Common myeloid progenitor, CD34-positive (primary cell): ENCODE data around the gene KRT27. TPM values are rescaled to one million over a fixed set of nuclear protein-coding genes. Genes with fewer than 3 reads are reported as not detected.
A peak's percentile ranks its signal among the peaks of the same experiment; 100 is the strongest.

ENCODE experiments used
- CTCF ChIA-PET: fragments of 350-600 bp; sonication (Branson Sonifier 250); formaldehyde crosslinking; loops from one replicate; lab custom pipeline; 2021; ENCODE audit warnings: antibody characterized with exemption; lab: Charles Lee
- POLR2A ChIA-PET: fragments of 350-600 bp; sonication (Branson Sonifier 250); formaldehyde crosslinking; loops from one replicate; lab custom pipeline; 2021; ENCODE audit warnings: antibody characterized with exemption; lab: Charles Lee
- DNase-seq, 3 donors: peaks; one replicate each; pipeline versions ENCODE4 v3.0.0 to v3.0.0-alpha.2; 2013
- H3K27ac ChIP-seq, 2 experiments: 1 replicate in 1 of 2; 2 replicates in 1 of 2; pipeline ENCODE4 v1.7.0; 2013; ENCODE audit warnings: inconsistent platforms in 2 of 2, low read length in 2 of 2, mild to moderate bottlenecking in 2 of 2, low read depth in 1 of 2, moderate library complexity in 1 of 2; ENCODE audit not compliant: severe bottlenecking in 2 of 2, insufficient read depth in 1 of 2, poor library complexity in 1 of 2
- H3K27me3 ChIP-seq, 5 experiments: replicated peaks in 2 of 5; 1 replicate in 3 of 5; 2 replicates in 2 of 5; pipeline versions ENCODE4 v1.6.1 to v1.7.0; 2013; ENCODE audit warnings: low read length in 4 of 5, mild to moderate bottlenecking in 2 of 5, moderate library complexity in 2 of 5, inconsistent platforms in 1 of 5; ENCODE audit not compliant: insufficient read depth in 5 of 5, control insufficient read depth in 4 of 5
- H3K36me3 ChIP-seq, 4 experiments: 1 replicate in 2 of 4; 2 replicates in 2 of 4; pipeline versions ENCODE4 v1.6.1 to v1.7.0; 2013; ENCODE audit warnings: low read length in 3 of 4, control low read depth in 1 of 4, mild to moderate bottlenecking in 1 of 4; ENCODE audit not compliant: control insufficient read depth in 4 of 4, insufficient read depth in 4 of 4
- H3K4me1 ChIP-seq, 4 experiments: 1 replicate in 3 of 4; 2 replicates in 1 of 4; pipeline versions ENCODE4 v1.6.1 to v1.7.1; 2013; ENCODE audit warnings: low read length in 3 of 4, mild to moderate bottlenecking in 3 of 4, control low read depth in 1 of 4, inconsistent platforms in 1 of 4, moderate library complexity in 1 of 4; ENCODE audit not compliant: control insufficient read depth in 4 of 4, insufficient read depth in 4 of 4; ENCODE audit errors: control extremely low read depth in 1 of 4
- H3K4me3 ChIP-seq, 7 experiments: 1 replicate in 4 of 7; 2 replicates in 3 of 7; pipeline versions ENCODE4 v1.5.1 to v1.7.0; 2013; ENCODE audit warnings: mild to moderate bottlenecking in 7 of 7, low read length in 6 of 7, moderate library complexity in 6 of 7, inconsistent platforms in 2 of 7, low read depth in 2 of 7, control low read depth in 1 of 7; ENCODE audit not compliant: insufficient read depth in 4 of 7, control insufficient read depth in 1 of 7; ENCODE audit errors: extremely low read depth in 1 of 7
- H3K9me3 ChIP-seq, 5 experiments: 1 replicate in 4 of 5; 2 replicates in 1 of 5; pipeline versions ENCODE4 v1.6.1 to v1.7.1; 2013; ENCODE audit warnings: low read length in 4 of 5, mild to moderate bottlenecking in 2 of 5, inconsistent platforms in 1 of 5, low read depth in 1 of 5, moderate library complexity in 1 of 5; ENCODE audit not compliant: control insufficient read depth in 4 of 5, insufficient read depth in 2 of 5; ENCODE audit errors: control extremely low read depth in 1 of 5
- WGBS: methylation state at CpG from one replicate; pipeline ENCODE4 v1.1.5; 2013; ENCODE audit not compliant: insufficient coverage; 5-methylcytosine and 5-hydroxymethylcytosine counted together
- polyA plus RNA-seq: library from polyadenylated mRNA; unstranded; fragments of 120-200 nt; gene quantifications from one replicate; pipeline ENCODE4 v1.2.1, GENCODE V29; 2013

KRT27 gene, protein sequence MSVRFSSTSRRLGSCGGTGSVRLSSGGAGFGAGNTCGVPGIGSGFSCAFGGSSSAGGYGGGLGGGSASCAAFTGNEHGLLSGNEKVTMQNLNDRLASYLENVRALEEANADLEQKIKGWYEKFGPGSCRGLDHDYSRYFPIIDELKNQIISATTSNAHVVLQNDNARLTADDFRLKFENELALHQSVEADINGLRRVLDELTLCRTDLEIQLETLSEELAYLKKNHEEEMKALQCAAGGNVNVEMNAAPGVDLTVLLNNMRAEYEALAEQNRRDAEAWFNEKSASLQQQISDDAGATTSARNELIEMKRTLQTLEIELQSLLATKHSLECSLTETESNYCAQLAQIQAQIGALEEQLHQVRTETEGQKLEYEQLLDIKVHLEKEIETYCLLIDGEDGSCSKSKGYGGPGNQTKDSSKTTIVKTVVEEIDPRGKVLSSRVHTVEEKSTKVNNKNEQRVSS
- polyA plus RNA-seq = not detected

DNA sequence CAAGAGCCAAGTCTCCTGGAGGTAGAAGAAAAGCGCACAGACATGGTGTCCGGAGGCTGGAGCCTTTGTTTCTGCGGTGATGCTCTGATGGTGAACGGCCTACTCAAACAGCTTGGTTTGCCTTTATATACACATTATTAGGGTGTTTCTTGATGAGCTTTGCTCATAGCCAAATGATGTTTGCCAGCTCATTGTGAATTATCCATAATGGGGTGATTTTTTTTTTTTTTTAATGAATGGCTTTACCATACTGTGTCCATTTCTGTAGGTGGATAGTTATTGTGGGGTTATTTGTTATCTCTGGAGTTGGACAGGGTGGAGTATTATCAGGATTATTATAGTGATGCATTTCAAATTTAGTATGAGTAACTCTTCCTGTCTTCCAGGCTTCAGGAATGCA, at the start of gene KRT27:
Gene KRT27 (minus strand): TSS at position 101 of the 400 bp plus-strand sequence. CDS start 57 bp downstream, at position 44.
- Histone ChIP-seq H3K4me3 (no peak within 1 kb of the TSS), H3K4me1 (peaks cover 0 to 2% (median 0%) of the 10 kb centered on the region in 4 experiments), H3K27me3 (peaks cover 4 to 47% (median 12%) of the 10 kb centered on the region in 5 experiments), H3K36me3 (no peaks in the 10 kb centered on the region), H3K27ac (no peak within 1 kb of the TSS), H3K9me3 (peaks cover 0 to 2% (median 0%) of the 10 kb centered on the region in 5 experiments)
- ChIA-PET CTCF (no interaction called here), POLR2A (no interaction called here)
- DNase-seq = no peak
- 90% methylated on average over 4 of the region's 4 CpGs for WGBS

DNA sequence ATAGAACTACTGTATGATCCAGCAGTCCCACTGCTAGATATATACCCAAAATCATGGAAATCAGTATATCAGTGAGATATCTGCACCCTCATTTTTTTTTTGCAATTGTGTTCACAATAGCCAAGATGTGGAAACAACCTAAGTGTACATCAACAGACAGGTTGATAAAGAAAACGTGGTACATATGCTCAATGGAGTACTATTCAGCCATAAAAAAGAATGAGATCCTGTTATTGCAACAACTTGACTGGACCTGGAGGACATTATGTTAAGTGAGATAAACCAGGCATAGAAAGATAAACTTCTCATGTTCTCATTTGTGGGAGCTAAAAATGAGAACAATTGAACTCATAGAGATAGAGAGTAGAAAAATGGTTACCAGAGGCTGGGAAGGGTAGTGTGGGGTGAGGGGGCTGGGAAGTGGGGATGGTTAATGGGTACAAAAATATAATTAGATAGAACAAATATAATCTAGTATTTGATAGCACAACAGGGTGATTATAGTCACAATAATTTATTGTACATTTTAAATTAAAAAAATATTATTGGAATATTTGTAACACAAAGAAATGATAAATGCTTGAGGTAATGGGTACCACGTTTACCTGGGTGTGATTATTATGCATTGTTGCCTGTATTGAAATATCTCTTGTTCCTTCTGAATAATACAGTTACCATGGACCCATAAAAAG, 47.9 kb upstream of the KRT27 start:
- no peak overlapping the region for H3K27ac ChIP-seq
- peaks cover 0 to 5% (median 0%) of the 10 kb centered on the region in 4 experiments for H3K36me3 ChIP-seq
- H3K27me3 ChIP-seq = peaks cover 0 to 5% (median 0%) of the 10 kb centered on the region in 5 experiments
- no peaks in the 10 kb centered on the region for H3K9me3 ChIP-seq
- ChIA-PET CTCF (no interaction called here), POLR2A (no interaction called here)
- no peak overlapping the region for H3K4me3 ChIP-seq
- H3K4me1 ChIP-seq = no peaks in the 10 kb centered on the region
- WGBS = no CpG with 5 or more reads among the region's 2 CpGs
- no peak for DNase-seq

DNA sequence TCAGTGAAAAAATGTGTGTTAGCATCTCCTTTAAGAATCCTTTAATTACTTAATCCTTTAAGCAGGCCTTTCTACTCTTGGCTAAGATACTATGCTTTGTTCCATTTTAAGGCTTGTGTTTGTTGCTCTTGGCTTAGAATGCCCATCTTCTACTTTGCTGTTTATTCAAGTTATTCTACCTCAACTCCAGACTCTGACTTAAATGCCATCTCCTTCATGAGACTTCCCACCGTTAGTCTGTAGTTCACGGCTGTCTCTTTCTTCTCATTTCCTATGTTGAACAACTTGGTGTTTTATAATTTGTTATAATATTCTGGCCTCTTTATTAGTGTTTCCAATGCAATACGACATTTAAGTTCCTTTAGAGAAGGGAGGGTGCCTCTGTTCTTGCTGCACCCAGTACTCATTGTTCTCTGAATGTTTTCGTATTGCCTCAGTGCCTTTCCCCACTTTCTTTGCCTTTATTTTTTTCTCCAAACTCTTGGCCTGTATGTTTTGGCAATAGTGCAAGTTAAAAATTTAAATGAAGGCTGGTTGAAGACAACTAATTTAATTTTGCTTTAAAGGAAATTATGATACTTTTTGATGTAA, 46.2 kb upstream of the KRT27 start:
- no peak overlapping the region for H3K4me3 ChIP-seq
- H3K27me3 ChIP-seq = peaks cover 0 to 5% (median 0%) of the 10 kb centered on the region in 5 experiments

DNA sequence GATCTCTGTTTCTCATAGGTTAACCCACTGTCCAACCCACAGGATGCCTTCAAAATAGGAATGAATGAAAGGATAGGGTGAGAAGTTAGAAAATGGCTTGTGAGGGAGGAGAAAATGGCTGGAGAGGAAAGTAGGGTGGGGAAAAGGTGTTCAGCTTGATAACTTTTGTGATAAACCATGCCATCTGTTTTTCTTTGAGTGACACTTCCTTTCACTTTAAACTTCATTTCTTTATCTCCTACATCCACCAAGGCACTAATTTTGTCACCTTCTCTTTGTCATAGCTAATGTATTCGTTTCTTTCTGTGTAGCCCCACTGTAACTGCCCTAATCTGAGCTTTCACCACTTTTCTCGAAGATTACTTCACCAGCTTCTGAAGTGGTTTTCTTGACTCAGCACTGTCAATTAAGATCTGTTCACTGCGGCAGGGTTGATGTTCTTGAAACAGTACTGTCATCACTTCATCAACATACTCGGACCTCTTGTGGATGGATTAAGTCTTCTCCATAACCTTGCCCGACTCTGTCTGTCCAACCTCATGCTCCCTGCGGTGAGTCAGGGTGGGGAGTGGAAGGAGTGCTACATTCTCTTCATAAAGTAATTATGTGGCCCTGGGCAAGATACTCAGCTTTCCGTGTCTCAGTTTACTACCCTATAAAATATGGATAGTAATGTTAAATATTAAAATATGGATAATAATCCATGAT, 45.5 kb upstream of the KRT27 start:
- Histone ChIP-seq H3K27me3 (peaks cover 0 to 5% (median 0%) of the 10 kb centered on the region in 5 experiments), H3K36me3 (no peaks in the 10 kb centered on the region), H3K27ac (no peak overlapping the region), H3K4me3 (no peak overlapping the region), H3K9me3 (no peaks in the 10 kb centered on the region), H3K4me1 (no peaks in the 10 kb centered on the region)
- WGBS = 42% methylated on average over 2 of the region's 7 CpGs
- peak in 2 of 3 donors; percentile 23 to 42 for DNase-seq
- CTCF ChIA-PET = no interaction called here
- POLR2A ChIA-PET = no interaction called here

More for the DNA sequence above, 46.2 kb upstream of the KRT27 start:
- WGBS = no CpG with 5 or more reads among the region's 4 CpGs
- POLR2A ChIA-PET = no interaction called here
- CTCF ChIA-PET = interaction anchor here (0.8 kb wide), 1 partner anchor 839 kb away, joined by 3 read pairs; no protein-coding TSS in a partner anchor
- Histone ChIP-seq H3K36me3 (no peaks in the 10 kb centered on the region), H3K4me1 (no peaks in the 10 kb centered on the region), H3K9me3 (no peaks in the 10 kb centered on the region), H3K27ac (no peak overlapping the region)
- no peak for DNase-seq

DNA sequence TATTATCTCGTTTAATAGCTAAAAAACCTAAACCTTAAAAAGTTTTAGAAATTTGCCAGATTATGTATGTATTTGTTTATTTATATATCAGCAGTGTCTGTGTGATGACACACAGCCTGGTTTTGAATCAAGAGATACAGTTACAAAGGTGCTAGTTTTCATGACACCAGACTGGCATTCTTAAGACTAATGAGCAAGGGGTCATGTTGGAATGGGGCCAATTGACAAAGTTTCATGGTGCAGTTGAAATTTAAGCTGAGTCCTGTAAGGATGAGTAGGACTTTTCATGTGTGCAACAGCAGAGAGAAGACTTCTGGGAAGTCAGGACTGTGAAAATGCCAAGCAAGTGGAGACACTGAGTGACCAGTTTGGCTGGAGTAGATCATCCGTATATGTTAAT, 43.2 kb upstream of the KRT27 start:
- Histone ChIP-seq H3K36me3 (peaks cover 0 to 3% (median 0%) of the 10 kb centered on the region in 4 experiments), H3K4me1 (no peaks in the 10 kb centered on the region), H3K27ac (no peak overlapping the region), H3K4me3 (no peak overlapping the region), H3K27me3 (peaks cover 0 to 12% (median 0%) of the 10 kb centered on the region in 5 experiments), H3K9me3 (no peaks in the 10 kb centered on the region)
- CTCF ChIA-PET = interaction anchor here (2.0 kb wide), 1 partner anchor 31 kb away, joined by 6 read pairs; no protein-coding TSS in a partner anchor
- WGBS = 100% methylated on average over 1 of the region's 2 CpGs
- POLR2A ChIA-PET = no interaction called here
- no peak for DNase-seq

DNA sequence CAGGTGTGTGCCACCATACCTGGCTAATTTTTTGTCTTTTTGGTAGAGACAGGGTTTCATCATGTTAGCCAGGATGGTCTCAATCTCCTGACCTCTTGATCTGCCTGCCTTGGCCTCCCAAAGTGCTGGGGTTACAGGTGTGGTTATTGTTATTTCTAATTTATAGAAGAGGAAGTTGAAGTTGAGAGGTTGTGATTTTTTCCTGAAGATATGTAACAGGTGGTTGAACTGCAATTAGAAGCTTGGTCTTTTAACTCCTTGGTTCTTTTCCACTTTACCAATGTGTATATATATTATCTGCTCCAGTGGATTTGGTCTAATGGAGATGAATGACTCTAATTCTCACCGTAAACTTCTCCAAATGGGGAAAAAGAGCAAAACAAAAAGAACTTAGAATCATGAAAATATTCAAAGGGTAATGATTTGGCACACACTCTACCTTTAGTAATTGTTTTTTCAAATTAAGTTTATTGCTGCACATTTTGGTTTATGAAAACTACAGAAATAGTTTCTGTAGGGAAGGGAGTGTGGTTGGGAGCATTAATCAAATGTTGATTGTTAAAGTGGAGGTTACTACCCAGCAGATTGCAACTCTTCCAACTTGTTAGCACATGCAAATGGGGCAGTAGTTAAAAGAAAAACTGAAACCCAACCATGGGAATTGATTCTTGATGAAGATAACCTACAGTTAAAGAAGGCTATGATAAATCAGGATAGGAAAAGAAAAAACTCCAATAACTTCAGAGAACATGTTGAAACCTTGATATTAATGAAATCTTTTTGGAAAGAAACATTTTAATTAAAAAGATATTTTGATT, 41.9 kb upstream of the KRT27 start:
- no peak for DNase-seq
- H3K4me1 ChIP-seq = peaks cover 0 to 4% (median 2%) of the 10 kb centered on the region in 4 experiments
- H3K27ac ChIP-seq = no peak overlapping the region
- WGBS = no CpG with 5 or more reads among the region's 1 CpG
- H3K36me3 ChIP-seq = peaks cover 0 to 3% (median 0%) of the 10 kb centered on the region in 4 experiments
- no peak overlapping the region for H3K4me3 ChIP-seq
- POLR2A ChIA-PET = no interaction called here
- CTCF ChIA-PET = interaction anchor here (2.0 kb wide), 1 partner anchor 33 kb away, joined by 6 read pairs; no protein-coding TSS in a partner anchor
- peaks cover 0 to 3% (median 0%) of the 10 kb centered on the region in 5 experiments for H3K9me3 ChIP-seq
- peaks cover 0 to 16% (median 0%) of the 10 kb centered on the region in 5 experiments for H3K27me3 ChIP-seq
